K562 (cell line): ENCODE measurements around the gene LRP1. TPM values are rescaled to one million over a fixed set of nuclear protein-coding genes. Genes with fewer than 3 reads are reported as not detected.
A peak's percentile ranks its signal among the peaks of the same experiment; 100 is the strongest.

Experiments
- ATF3 ChIP-seq, 2 experiments: fragments of 450-650 bp in 1 of 2; sonication (generic) in 1 of 2; formaldehyde crosslinking in 1 of 2; IDR thresholded peaks in 1 of 2; conservative IDR thresholded peaks in 1 of 2; 2 replicates each; pipeline versions ENCODE4 v1.6.1 to v1.8.1; 2016 to 2023; ENCODE audit warnings: mild to moderate bottlenecking in 2 of 2, moderate library complexity in 2 of 2, inconsistent platforms in 1 of 2, missing genetic modification reagents in 1 of 2
- ATF4 ChIP-seq: fragments of 450-650 bp; formaldehyde crosslinking; IDR thresholded peaks from 2 replicates; pipeline ENCODE4 v1.4.0; 2022; ENCODE audit warnings: mild to moderate bottlenecking, moderate library complexity
- BCL6 ChIP-seq: fragments of 250-450 bp; sonication (Bioruptor Pico); IDR thresholded peaks from 2 replicates; pipeline ENCODE4 v1.4.0; 2020
- DMBX1 ChIP-seq: fragments of 250-450 bp; sonication (Bioruptor Pico); IDR thresholded peaks from 2 replicates; pipeline ENCODE4 v1.8.0; 2022; ENCODE audit warnings: inconsistent platforms, mild to moderate bottlenecking, moderate library complexity, borderline replicate concordance
- DPF2 ChIP-seq: fragments of 450-650 bp; IDR thresholded peaks from 2 replicates; pipeline ENCODE4 v1.6.1; 2016
- ERF ChIP-seq: fragments of 450-650 bp; formaldehyde crosslinking; IDR thresholded peaks from 2 replicates; pipeline ENCODE4 v1.4.0; 2020; ENCODE audit warnings: mild to moderate bottlenecking, mixed read lengths
- FOSL1 ChIP-seq: fragments of 200-800 bp; sonication (Bioruptor generic); conservative IDR thresholded peaks from 2 replicates; pipeline ENCODE4 v1.6.1; 2016; ENCODE audit warnings: missing genetic modification characterization, missing compliant biosample characterization
- HDAC2 ChIP-seq: fragments of 450-650 bp; IDR thresholded peaks from 2 replicates; pipeline ENCODE4 v1.6.1; 2016; ENCODE audit warnings: mild to moderate bottlenecking
- HSF4 ChIP-seq: fragments of 250-450 bp; sonication (Bioruptor Pico); IDR thresholded peaks from 2 replicates; pipeline ENCODE4 v2.1.2; 2022; ENCODE audit warnings: mild to moderate bottlenecking, moderate library complexity, borderline replicate concordance
- MIER1 ChIP-seq: fragments of 450-650 bp; IDR thresholded peaks from 2 replicates; pipeline ENCODE4 v1.6.1; 2016; ENCODE audit warnings: antibody characterized with exemption, mild to moderate bottlenecking, low read depth
- NFXL1 ChIP-seq: fragments of 450-650 bp; formaldehyde crosslinking; IDR thresholded peaks from 2 replicates; pipeline ENCODE4 v1.4.0; 2021; ENCODE audit warnings: mild to moderate bottlenecking
- NR1H2 ChIP-seq: sonication (generic); formaldehyde crosslinking; IDR thresholded peaks from 2 replicates; pipeline ENCODE4 v1.4.0; 2020; ENCODE audit warnings: mild to moderate bottlenecking, missing genetic modification reagents
- SAFB2 ChIP-seq: fragments of 200-400 bp; formaldehyde crosslinking; IDR thresholded peaks from 2 replicates; pipeline ENCODE4 v1.6.1; 2018; ENCODE audit warnings: borderline replicate concordance, low read length, low read depth, moderate library complexity; ENCODE audit not compliant: severe bottlenecking
- SNIP1 ChIP-seq: fragments of 450-650 bp; IDR thresholded peaks from 2 replicates; pipeline ENCODE4 v1.7.1; 2017; ENCODE audit warnings: low read depth, mild to moderate bottlenecking
- SREBF2 ChIP-seq: sonication (generic); formaldehyde crosslinking; IDR thresholded peaks from 2 replicates; pipeline ENCODE4 v1.4.0; 2020; ENCODE audit warnings: mild to moderate bottlenecking, missing genetic modification reagents
- TCF7L2 ChIP-seq: fragments of 150-350 bp; IDR thresholded peaks from 2 replicates; pipeline ENCODE4 v1.6.1; 2016; ENCODE audit warnings: low read depth, mild to moderate bottlenecking, low read length, moderate library complexity
- ZBTB12 ChIP-seq: fragments of 250-450 bp; sonication (Bioruptor Pico); IDR thresholded peaks from 2 replicates; pipeline ENCODE4 v1.4.0; 2020
- ZNF140 ChIP-seq: fragments of 250-450 bp; sonication (Bioruptor Pico); IDR thresholded peaks from 2 replicates; pipeline ENCODE4 v1.8.0; 2021; ENCODE audit warnings: moderate library complexity, mild to moderate bottlenecking, inconsistent platforms
- ZNF584 ChIP-seq: fragments of 200-800 bp; sonication (Bioruptor generic); IDR thresholded peaks from 2 replicates; pipeline ENCODE4 v1.6.1; 2016; ENCODE audit warnings: low read depth, mild to moderate bottlenecking, missing genetic modification characterization, missing compliant biosample characterization
- ZNF586 ChIP-seq: fragments of 450-650 bp; formaldehyde crosslinking; conservative IDR thresholded peaks from 2 replicates; pipeline ENCODE4 v1.4.0; 2020; ENCODE audit warnings: mild to moderate bottlenecking, moderate library complexity
- ZNF668 ChIP-seq: fragments of 250-450 bp; sonication (Bioruptor Pico); IDR thresholded peaks from 2 replicates; pipeline ENCODE4 v1.8.0; 2022; ENCODE audit warnings: mild to moderate bottlenecking, inconsistent platforms
- ZNF766 ChIP-seq: fragments of 200-800 bp; sonication (Bioruptor generic); conservative IDR thresholded peaks from 2 replicates; pipeline ENCODE4 v1.6.1; 2016; ENCODE audit warnings: missing genetic modification characterization, missing compliant biosample characterization
- polyA plus RNA-seq, 8 experiments: library from polyadenylated mRNA; depleted of rRNA in 4 of 8; stranded (reverse) in 5 of 8; unstranded in 3 of 8; fragments of >200 nt; fragmentation: Nextera tagmentation in 2 of 8; fragmentation: Illumina TruSeq in 1 of 8; extraction: Ambion mirVana in 2 of 8; extraction: Trizol in 1 of 8; gene quantifications; 2 replicates each; pipeline versions ENCODE4 v1.2.1 to v1.2.3, GENCODE V29; 2011 to 2014; ENCODE audit warnings: inconsistent platforms in 1 of 8, missing spikeins in 1 of 8
- total RNA-seq, 7 experiments: library from RNA; depleted of rRNA in 6 of 7; stranded (reverse); fragments of >200 nt in 6 of 7; fragmentation: Illumina TruSeq in 2 of 7; extraction: Trizol in 2 of 7; gene quantifications; 2 replicates each; pipeline versions ENCODE4 v1.2.1 to v1.2.3, GENCODE V29; 2011 to 2021; ENCODE audit warnings: low replicate concordance in 1 of 7
- TF ChIP-seq, protein P1 (sequence below): fragments of 250-450 bp; sonication (Bioruptor Pico); IDR thresholded peaks from 2 replicates; pipeline ENCODE4 v1.5.0; 2021; ENCODE audit warnings: mild to moderate bottlenecking, borderline replicate concordance
- TF ChIP-seq, protein P2 (sequence below): sonication (generic); formaldehyde crosslinking; IDR thresholded peaks from 2 replicates; pipeline ENCODE4 v1.8.0; 2022; ENCODE audit warnings: mild to moderate bottlenecking, missing genetic modification reagents

The LRP1 gene
- total and polyA plus RNA-seq, 9 of the 15 experiments (the other 6 are each of a cell fraction or from before 2014, with no cell fraction given), result 0.04 to 0.64 (median 0.19) TPM; not detected in 2

DNA sequence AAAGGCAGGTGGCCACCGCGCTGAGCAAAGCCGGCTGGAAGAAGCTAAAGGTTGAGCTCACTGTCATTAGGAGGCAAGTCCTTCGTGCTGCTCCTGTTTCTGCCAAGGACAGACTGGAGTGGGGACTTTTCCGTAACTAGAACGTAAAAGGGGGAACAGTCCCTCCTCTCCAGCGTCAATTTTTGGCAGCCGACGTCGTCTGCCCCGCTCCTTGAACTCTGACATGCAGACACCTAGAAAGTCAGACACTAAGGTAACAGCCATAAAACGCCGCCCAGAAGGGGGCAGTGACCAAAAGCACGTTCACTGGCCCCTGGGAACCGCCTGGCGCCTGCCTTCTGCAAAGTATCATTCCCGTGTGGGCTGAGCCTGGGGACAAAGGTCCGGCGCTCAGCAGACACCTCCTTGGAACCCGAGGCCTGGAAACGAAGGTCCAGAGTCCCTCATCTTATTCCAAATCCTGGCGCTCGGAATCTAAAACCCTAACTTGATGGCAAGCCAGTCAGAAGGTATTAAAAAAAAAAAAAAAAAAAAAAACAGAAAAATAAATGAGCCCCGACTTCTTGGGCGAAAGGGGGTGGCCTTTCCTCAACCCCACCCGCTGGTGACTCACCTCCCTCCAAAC, 1.1 kb upstream of the LRP1 start (continued):
- TF ChIP-seq ZNF584 (CRISPR knock-in tag) (no peak), ZNF140 (CRISPR knock-in tag) (no peak), HSF4 (CRISPR knock-in tag) (no peak), NR1H2 (CRISPR knock-in tag) (no peak), DMBX1 (CRISPR knock-in tag) (no peak), HDAC2 (peak; percentile 37; the same call in 1 of the 2 replicates), ZNF668 (no peak), TCF7L2 (no peak), SNIP1 (no peak), FOSL1 (tag) (peak; percentile 89), DPF2 (peak; percentile 65; the same call in 1 of the 2 replicates), BCL6 (CRISPR knock-in tag) (no peak), NFXL1 (no peak), SAFB2 (no peak), ATF3 (IDR thresholded peaks at IDR 0.05) (peak; percentile 83), ATF3 (CRISPR knock-in tag; conservative IDR thresholded peaks at IDR 0.05) (no peak), ERF (no peak), ZNF766 (CRISPR knock-in tag) (no peak), SREBF2 (no peak), MIER1 (no peak), ZBTB12 (CRISPR knock-in tag) (no peak), ATF4 (CRISPR knock-in tag) (no peak), ZNF586 (CRISPR knock-in tag) (no peak)
- TF ChIP-seq, protein P1, sequence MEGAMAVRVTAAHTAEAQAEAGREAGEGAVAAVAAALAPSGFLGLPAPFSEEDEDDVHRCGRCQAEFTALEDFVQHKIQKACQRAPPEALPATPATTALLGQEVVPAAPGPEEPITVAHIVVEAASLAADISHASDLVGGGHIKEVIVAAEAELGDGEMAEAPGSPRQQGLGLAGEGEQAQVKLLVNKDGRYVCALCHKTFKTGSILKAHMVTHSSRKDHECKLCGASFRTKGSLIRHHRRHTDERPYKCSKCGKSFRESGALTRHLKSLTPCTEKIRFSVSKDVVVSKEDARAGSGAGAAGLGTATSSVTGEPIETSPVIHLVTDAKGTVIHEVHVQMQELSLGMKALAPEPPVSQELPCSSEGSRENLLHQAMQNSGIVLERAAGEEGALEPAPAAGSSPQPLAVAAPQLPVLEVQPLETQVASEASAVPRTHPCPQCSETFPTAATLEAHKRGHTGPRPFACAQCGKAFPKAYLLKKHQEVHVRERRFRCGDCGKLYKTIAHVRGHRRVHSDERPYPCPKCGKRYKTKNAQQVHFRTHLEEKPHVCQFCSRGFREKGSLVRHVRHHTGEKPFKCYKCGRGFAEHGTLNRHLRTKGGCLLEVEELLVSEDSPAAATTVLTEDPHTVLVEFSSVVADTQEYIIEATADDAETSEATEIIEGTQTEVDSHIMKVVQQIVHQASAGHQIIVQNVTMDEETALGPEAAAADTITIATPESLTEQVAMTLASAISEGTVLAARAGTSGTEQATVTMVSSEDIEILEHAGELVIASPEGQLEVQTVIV (CRISPR knock-in tag), result no peak
- TF ChIP-seq, protein P2, sequence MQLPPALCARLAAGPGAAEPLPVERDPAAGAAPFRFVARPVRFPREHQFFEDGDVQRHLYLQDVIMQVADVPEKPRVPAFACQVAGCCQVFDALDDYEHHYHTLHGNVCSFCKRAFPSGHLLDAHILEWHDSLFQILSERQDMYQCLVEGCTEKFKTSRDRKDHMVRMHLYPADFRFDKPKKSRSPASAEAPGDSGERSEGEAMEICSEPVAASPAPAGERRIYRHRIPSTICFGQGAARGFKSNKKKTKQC (CRISPR knock-in tag), result 0 out of 2 replicates have a peak, but pooled peaks have one; percentile 38
